ENCODE data around the gene BTBD7. TPM values are rescaled to one million over a fixed set of nuclear protein-coding genes. Genes with fewer than 3 reads are reported as not detected.

Gene BTBD7
- total and polyA plus RNA-seq, 11 donors = 7.2 to 34.0 (median 20.2) TPM

DNA sequence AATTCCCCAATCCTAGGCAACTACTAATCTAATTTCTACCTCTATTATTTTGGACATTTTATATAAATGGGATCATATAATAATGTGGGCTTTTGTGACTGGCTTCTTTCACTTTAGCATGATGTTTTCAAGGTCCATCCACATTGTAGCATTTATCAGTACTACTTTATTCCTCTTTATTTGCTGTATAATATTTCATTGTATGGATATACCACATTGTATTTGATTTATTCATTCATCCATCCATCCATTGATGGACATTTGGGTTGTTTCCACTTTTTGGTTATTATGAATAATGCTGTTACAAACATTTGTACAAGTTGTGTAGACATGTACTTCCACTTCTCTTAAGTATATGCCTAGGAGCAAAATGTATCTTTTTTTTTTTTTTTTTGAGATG, 17.3 kb downstream of the BTBD7 start:
- Histone ChIP-seq H3K36me3 (no peaks in the 10 kb centered on the region), H3K9me3 (peaks cover 0 to 3% (median 0%) of the 10 kb centered on the region in 12 donors), H3K27me3 (no peaks in the 10 kb centered on the region), H3K4me1 (peaks cover 0 to 67% (median 32%) of the 10 kb centered on the region in 12 donors), H3K4me3 (no peak overlapping the region), H3K27ac (no peak overlapping the region)
- DNase-seq (no peak), ATAC-seq (no peak)
- TF ChIP-seq POLR2A (IDR thresholded peaks at IDR 0.05) = no peak
- TF ChIP-seq, protein P1, sequence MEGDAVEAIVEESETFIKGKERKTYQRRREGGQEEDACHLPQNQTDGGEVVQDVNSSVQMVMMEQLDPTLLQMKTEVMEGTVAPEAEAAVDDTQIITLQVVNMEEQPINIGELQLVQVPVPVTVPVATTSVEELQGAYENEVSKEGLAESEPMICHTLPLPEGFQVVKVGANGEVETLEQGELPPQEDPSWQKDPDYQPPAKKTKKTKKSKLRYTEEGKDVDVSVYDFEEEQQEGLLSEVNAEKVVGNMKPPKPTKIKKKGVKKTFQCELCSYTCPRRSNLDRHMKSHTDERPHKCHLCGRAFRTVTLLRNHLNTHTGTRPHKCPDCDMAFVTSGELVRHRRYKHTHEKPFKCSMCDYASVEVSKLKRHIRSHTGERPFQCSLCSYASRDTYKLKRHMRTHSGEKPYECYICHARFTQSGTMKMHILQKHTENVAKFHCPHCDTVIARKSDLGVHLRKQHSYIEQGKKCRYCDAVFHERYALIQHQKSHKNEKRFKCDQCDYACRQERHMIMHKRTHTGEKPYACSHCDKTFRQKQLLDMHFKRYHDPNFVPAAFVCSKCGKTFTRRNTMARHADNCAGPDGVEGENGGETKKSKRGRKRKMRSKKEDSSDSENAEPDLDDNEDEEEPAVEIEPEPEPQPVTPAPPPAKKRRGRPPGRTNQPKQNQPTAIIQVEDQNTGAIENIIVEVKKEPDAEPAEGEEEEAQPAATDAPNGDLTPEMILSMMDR (IDR thresholded peaks at IDR 0.05) = no peak
- intact Hi-C loops (cut with DNase I) = loop anchor here in 1 of 10 donors (5.0 kb wide), 1 partner anchor 38 kb away; no protein-coding TSS in a partner anchor

- Histone ChIP-seq H3K27ac (no peak overlapping the region), H3K4me3 (no peak overlapping the region), H3K9me3 (peaks cover 0 to 3% (median 0%) of the 10 kb centered on the region in 12 donors), H3K4me1 (peaks cover 0 to 38% (median 9%) of the 10 kb centered on the region in 12 donors), H3K36me3 (no peaks in the 10 kb centered on the region), H3K27me3 (no peaks in the 10 kb centered on the region)
- WGBS, 4 donors = 65 to 73% (median 69%) methylated on average over 1 of the region's 1 CpG
- no peak for DNase-seq
- no peak for TF ChIP-seq POLR2A (IDR thresholded peaks at IDR 0.05)
- TF ChIP-seq, protein P1 (IDR thresholded peaks at IDR 0.05) = no peak
- intact Hi-C loops (cut with DNase I) = no loop called here
- no peak for ATAC-seq
Measured at GRCh38 chr14:93311082-93311481, 21.8 kb downstream of the BTBD7 start.

DNA sequence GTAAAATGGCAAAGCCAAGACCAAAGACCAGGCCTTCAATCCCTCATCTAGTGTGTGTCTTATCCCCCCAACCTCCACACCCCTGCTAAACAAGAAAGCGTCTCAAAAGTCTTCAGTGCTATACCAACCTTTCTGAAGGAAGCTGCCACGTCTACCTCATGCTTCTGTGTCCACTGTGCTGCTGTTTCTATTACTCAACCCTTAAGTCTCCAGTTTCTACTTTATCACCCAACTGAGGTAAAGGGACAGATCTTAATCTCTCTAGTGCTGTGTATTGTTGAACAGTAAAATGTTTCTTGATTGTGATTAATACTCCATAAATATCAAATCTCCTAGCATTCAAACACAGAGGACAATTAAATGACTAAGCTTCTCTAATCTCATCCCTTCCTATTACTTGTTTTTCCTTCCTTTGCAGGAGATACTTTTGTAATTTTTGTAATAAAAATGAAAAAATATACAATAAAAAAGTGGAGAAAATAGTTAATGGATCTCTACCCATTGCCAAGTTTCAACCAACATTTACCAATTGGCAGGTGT, 23.3 kb downstream of the BTBD7 start:
- 95 to 98% (median 95%) methylated on average over 2 of the region's 2 CpGs for WGBS, 4 donors
- Histone ChIP-seq H3K27me3 (no peaks in the 10 kb centered on the region), H3K27ac (no peak overlapping the region), H3K9me3 (no peaks in the 10 kb centered on the region), H3K36me3 (no peaks in the 10 kb centered on the region), H3K4me1 (peaks cover 0 to 46% (median 11%) of the 10 kb centered on the region in 12 donors), H3K4me3 (no peak overlapping the region)
- no peak for TF ChIP-seq POLR2A (IDR thresholded peaks at IDR 0.05)
- TF ChIP-seq, protein P1 (IDR thresholded peaks at IDR 0.05) = no peak
- intact Hi-C loops (cut with DNase I) = no loop called here
- no peak for ATAC-seq
- DNase-seq = no peak

- H3K27ac ChIP-seq = no peak overlapping the region
- H3K9me3 ChIP-seq = no peaks in the 10 kb centered on the region
- H3K27me3 ChIP-seq = no peaks in the 10 kb centered on the region
- H3K36me3 ChIP-seq = no peaks in the 10 kb centered on the region
- no peak for ATAC-seq
- WGBS, 4 donors = 86 to 94% (median 89%) methylated on average over 2 of the region's 2 CpGs
- intact Hi-C loops (cut with DNase I) = no loop called here
- no peak overlapping the region for H3K4me3 ChIP-seq
- H3K4me1 ChIP-seq = peaks cover 0 to 51% (median 17%) of the 10 kb centered on the region in 12 donors
- no peak for TF ChIP-seq POLR2A (IDR thresholded peaks at IDR 0.05)
- TF ChIP-seq, protein P1 (IDR thresholded peaks at IDR 0.05) = no peak
- no peak for DNase-seq
Measured at GRCh38 chr14:93308686-93309345, 24.0 kb downstream of the BTBD7 start.
